GM23338 (cell line): ENCODE measurements around the gene PLA2G1B. TPM values are rescaled to one million over a fixed set of nuclear protein-coding genes. Genes with fewer than 3 reads are reported as not detected.

Experiments
- ATAC-seq: fragments of 200-7000 bp; cut with Tn5 transposase; 3 replicates; pipeline ENCODE4 v1.9.1; 2020
- DNase-seq: peaks from one replicate; pipeline ENCODE4 v3.0.0-alpha.2; 2015; ENCODE audit warnings: low spot score
- H2AFZ ChIP-seq: fragments of 200-600 bp; sonication (generic); 2 replicates; pipeline ENCODE4 v1.8.0; 2016; ENCODE audit warnings: antibody characterized with exemption, mild to moderate bottlenecking, moderate library complexity
- H3F3A ChIP-seq: fragments of 200-600 bp; sonication (generic); replicated peaks from 2 replicates; pipeline ENCODE4 v1.8.0; 2017; ENCODE audit warnings: antibody characterized with exemption, mixed run types, low read depth
- H3K27ac ChIP-seq: fragments of 200-600 bp; sonication (generic); 2 replicates; pipeline ENCODE4 v1.6.1; 2016; ENCODE audit warnings: low read depth
- H3K27me3 ChIP-seq: fragments of 200-600 bp; sonication (generic); 2 replicates; pipeline ENCODE4 v1.8.0; 2016; ENCODE audit warnings: mild to moderate bottlenecking, mixed run types, moderate library complexity; ENCODE audit not compliant: insufficient read depth
- H3K36me3 ChIP-seq: fragments of 200-600 bp; sonication (generic); 2 replicates; pipeline ENCODE4 v1.8.0; 2016; ENCODE audit warnings: mild to moderate bottlenecking; ENCODE audit not compliant: insufficient read depth
- H3K4me1 ChIP-seq: fragments of 200-600 bp; sonication (generic); 2 replicates; pipeline ENCODE4 v1.8.0; 2016; ENCODE audit warnings: mild to moderate bottlenecking, moderate library complexity; ENCODE audit not compliant: insufficient read depth
- H3K4me2 ChIP-seq: fragments of 200-600 bp; sonication (generic); 2 replicates; pipeline ENCODE4 v1.7.1; 2017; ENCODE audit warnings: mixed run types
- H3K4me3 ChIP-seq: fragments of 200-600 bp; sonication (generic); 2 replicates; pipeline ENCODE4 v1.6.1; 2016; ENCODE audit warnings: mixed run types
- H3K79me2 ChIP-seq: fragments of 200-600 bp; sonication (generic); replicated peaks from 2 replicates; pipeline ENCODE4 v1.8.0; 2017; ENCODE audit warnings: mild to moderate bottlenecking; ENCODE audit not compliant: insufficient read depth
- H3K9me2 ChIP-seq: fragments of 200-600 bp; sonication (generic); 2 replicates; pipeline ENCODE4 v1.8.0; 2017; ENCODE audit not compliant: insufficient read depth
- H4K20me1 ChIP-seq: fragments of 200-600 bp; sonication (generic); replicated peaks from 2 replicates; pipeline ENCODE4 v1.8.0; 2017; ENCODE audit warnings: mild to moderate bottlenecking; ENCODE audit not compliant: insufficient read depth
- H3K27ac Mint-ChIP-seq: 2 replicates; pipeline ENCODE4 v1.8.0; 2020; ENCODE audit warnings: inconsistent platforms, mild to moderate bottlenecking, moderate library complexity, mixed read lengths
- H3K27me3 Mint-ChIP-seq: 3 replicates; pipeline ENCODE4 v1.8.0; 2022; ENCODE audit warnings: low read depth, mild to moderate bottlenecking, moderate library complexity, mixed read lengths, inconsistent platforms; ENCODE audit not compliant: insufficient read depth, poor library complexity
- H3K36me3 Mint-ChIP-seq: 3 replicates; pipeline ENCODE4 v1.8.0; 2021; ENCODE audit warnings: low read depth, mild to moderate bottlenecking, inconsistent platforms, moderate library complexity, mixed read lengths
- H3K4me1 Mint-ChIP-seq: 3 replicates; pipeline ENCODE4 v1.8.0; 2020; ENCODE audit warnings: mild to moderate bottlenecking, inconsistent platforms, mixed read lengths
- H3K4me3 Mint-ChIP-seq: 3 replicates; pipeline ENCODE4 v1.8.0; 2021; ENCODE audit warnings: moderate library complexity, mild to moderate bottlenecking, inconsistent platforms, mixed read lengths
- H3K9me3 Mint-ChIP-seq: 3 replicates; pipeline ENCODE4 v1.8.0; 2020; ENCODE audit warnings: moderate library complexity, mild to moderate bottlenecking, inconsistent platforms, mixed read lengths
- CREB1 ChIP-seq: fragments of 250-450 bp; sonication (Bioruptor Pico); IDR thresholded peaks from 2 replicates; pipeline ENCODE4 v1.5.0; 2020; ENCODE audit warnings: low read depth, mild to moderate bottlenecking, moderate library complexity
- EZH2 ChIP-seq: fragments of 200-600 bp; sonication (generic); IDR thresholded peaks from one replicate; pipeline ENCODE4 v1.8.0; 2017; ENCODE audit warnings: antibody characterized with exemption, mild to moderate bottlenecking, low read depth; ENCODE audit not compliant: unreplicated experiment
- EZH2phosphoT487 ChIP-seq: fragments of 200-600 bp; sonication (generic); IDR thresholded peaks from one replicate; pipeline ENCODE4 v1.8.1; 2018; ENCODE audit warnings: antibody characterized with exemption; ENCODE audit not compliant: unreplicated experiment
- NANOG ChIP-seq: IDR thresholded peaks from 2 replicates; pipeline ENCODE4 v1.6.1; 2016; ENCODE audit warnings: antibody characterized with exemption, borderline replicate concordance
- ZNF114 ChIP-seq: fragments of 250-450 bp; sonication (Bioruptor Pico); IDR thresholded peaks from 2 replicates; pipeline ENCODE4 v1.5.0; 2020; ENCODE audit warnings: mild to moderate bottlenecking, moderate library complexity
- ZNF331 ChIP-seq: fragments of 250-450 bp; sonication (Bioruptor Pico); IDR thresholded peaks from 2 replicates; pipeline ENCODE4 v1.5.0; 2020; ENCODE audit warnings: low read depth, mild to moderate bottlenecking, moderate library complexity
- polyA plus RNA-seq: library from polyadenylated mRNA; unstranded; fragments of >200 nt; fragmentation: Nextera tagmentation; extraction: Ambion mirVana; gene quantifications from 2 replicates; pipeline ENCODE4 v1.2.1, GENCODE V29; 2016
- total RNA-seq: library from RNA; depleted of rRNA; stranded (reverse); fragments of >200 nt; shearing (Covaris generic); gene quantifications from 2 replicates; pipeline ENCODE4 v1.2.3, GENCODE V29; 2014
- TF ChIP-seq, protein P1 (sequence below): IDR thresholded peaks from 2 replicates; pipeline ENCODE4 v1.6.1; 2016; ENCODE audit warnings: antibody characterized with exemption
- TF ChIP-seq, protein P2 (sequence below), 2 experiments: fragments of 200-600 bp in 1 of 2; sonication (generic) in 1 of 2; conservative IDR thresholded peaks; 2 replicates each; pipeline versions ENCODE4 v1.5.1 to v1.6.1; 2016 to 2017; ENCODE audit warnings: antibody characterized with exemption in 2 of 2, low read depth in 2 of 2, mild to moderate bottlenecking in 2 of 2, moderate library complexity in 1 of 2
- TF ChIP-seq, protein P3 (sequence below): IDR thresholded peaks from one replicate; pipeline ENCODE4 v1.6.1; 2018; ENCODE audit warnings: antibody characterized with exemption; ENCODE audit not compliant: unreplicated experiment
- TF ChIP-seq, protein P4 (sequence below): fragments of 250-450 bp; sonication (Bioruptor Pico); IDR thresholded peaks from 2 replicates; pipeline ENCODE4 v1.5.0; 2020; ENCODE audit warnings: mild to moderate bottlenecking, moderate library complexity

The PLA2G1B gene
- total and polyA plus RNA-seq, 2 experiments from 2014 or later, result not detected

DNA sequence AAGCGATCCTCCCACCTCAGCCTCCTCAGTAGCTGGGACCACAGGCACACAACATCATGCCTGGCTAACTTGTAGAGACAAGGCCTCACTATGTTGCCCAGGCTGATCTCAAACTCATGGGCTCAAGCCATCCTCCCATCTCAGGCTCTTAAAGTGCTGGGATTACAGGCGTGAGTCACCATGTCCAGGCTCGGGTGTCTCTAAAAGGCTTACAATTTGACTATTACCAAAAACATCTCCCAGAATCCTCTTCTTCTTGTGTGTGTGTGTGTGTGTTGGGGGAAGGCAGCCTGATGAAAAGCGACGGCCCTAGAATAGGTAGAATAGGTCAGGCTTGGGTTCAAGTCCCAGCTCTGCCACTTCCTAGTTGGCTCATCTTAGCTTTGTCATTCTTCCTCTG lies 24.5 kb upstream of the PLA2G1B start:
- no peak overlapping the region for H2AFZ ChIP-seq
- Mint-ChIP-seq H3K36me3 (peaks cover 75% of the 10 kb centered on the region), H3K4me1 (peaks cover 2% of the 10 kb centered on the region; the same call in 1 of the 3 replicates), H3K4me3 (no peak overlapping the region), H3K27ac (no peak overlapping the region), H3K27me3 (no peaks in the 10 kb centered on the region), H3K9me3 (peaks cover 3% of the 10 kb centered on the region; the same call in 1 of the 3 replicates)
- peaks cover 9% of the 10 kb centered on the region for H3K36me3 ChIP-seq
- peaks cover 15% of the 10 kb centered on the region for H3F3A ChIP-seq
- H3K27ac ChIP-seq, result no peak overlapping the region
- H3K4me3 ChIP-seq, result no peak overlapping the region
- H3K4me1 ChIP-seq, result no peaks in the 10 kb centered on the region; the same call in 1 of the 2 replicates
- no peaks in the 10 kb centered on the region for H3K9me2 ChIP-seq
- H4K20me1 ChIP-seq, result no peaks in the 10 kb centered on the region
- DNase-seq (no peak), ATAC-seq (no peak)
- no peak for TF ChIP-seq ZNF331 (CRISPR knock-in tag)
- TF ChIP-seq, protein P1, sequence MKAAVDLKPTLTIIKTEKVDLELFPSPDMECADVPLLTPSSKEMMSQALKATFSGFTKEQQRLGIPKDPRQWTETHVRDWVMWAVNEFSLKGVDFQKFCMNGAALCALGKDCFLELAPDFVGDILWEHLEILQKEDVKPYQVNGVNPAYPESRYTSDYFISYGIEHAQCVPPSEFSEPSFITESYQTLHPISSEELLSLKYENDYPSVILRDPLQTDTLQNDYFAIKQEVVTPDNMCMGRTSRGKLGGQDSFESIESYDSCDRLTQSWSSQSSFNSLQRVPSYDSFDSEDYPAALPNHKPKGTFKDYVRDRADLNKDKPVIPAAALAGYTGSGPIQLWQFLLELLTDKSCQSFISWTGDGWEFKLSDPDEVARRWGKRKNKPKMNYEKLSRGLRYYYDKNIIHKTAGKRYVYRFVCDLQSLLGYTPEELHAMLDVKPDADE, result no peak
- TF ChIP-seq NANOG, result no peak
- TF ChIP-seq CREB1 (CRISPR knock-in tag), result no peak
- TF ChIP-seq, protein P2, sequence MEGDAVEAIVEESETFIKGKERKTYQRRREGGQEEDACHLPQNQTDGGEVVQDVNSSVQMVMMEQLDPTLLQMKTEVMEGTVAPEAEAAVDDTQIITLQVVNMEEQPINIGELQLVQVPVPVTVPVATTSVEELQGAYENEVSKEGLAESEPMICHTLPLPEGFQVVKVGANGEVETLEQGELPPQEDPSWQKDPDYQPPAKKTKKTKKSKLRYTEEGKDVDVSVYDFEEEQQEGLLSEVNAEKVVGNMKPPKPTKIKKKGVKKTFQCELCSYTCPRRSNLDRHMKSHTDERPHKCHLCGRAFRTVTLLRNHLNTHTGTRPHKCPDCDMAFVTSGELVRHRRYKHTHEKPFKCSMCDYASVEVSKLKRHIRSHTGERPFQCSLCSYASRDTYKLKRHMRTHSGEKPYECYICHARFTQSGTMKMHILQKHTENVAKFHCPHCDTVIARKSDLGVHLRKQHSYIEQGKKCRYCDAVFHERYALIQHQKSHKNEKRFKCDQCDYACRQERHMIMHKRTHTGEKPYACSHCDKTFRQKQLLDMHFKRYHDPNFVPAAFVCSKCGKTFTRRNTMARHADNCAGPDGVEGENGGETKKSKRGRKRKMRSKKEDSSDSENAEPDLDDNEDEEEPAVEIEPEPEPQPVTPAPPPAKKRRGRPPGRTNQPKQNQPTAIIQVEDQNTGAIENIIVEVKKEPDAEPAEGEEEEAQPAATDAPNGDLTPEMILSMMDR (conservative IDR thresholded peaks at IDR 0.05; ENCODE audit: low read depth in 2 of 2), result no peak
- TF ChIP-seq ZNF114, result no peak
- no peak for TF ChIP-seq EZH2phosphoT487
- TF ChIP-seq, protein P3, sequence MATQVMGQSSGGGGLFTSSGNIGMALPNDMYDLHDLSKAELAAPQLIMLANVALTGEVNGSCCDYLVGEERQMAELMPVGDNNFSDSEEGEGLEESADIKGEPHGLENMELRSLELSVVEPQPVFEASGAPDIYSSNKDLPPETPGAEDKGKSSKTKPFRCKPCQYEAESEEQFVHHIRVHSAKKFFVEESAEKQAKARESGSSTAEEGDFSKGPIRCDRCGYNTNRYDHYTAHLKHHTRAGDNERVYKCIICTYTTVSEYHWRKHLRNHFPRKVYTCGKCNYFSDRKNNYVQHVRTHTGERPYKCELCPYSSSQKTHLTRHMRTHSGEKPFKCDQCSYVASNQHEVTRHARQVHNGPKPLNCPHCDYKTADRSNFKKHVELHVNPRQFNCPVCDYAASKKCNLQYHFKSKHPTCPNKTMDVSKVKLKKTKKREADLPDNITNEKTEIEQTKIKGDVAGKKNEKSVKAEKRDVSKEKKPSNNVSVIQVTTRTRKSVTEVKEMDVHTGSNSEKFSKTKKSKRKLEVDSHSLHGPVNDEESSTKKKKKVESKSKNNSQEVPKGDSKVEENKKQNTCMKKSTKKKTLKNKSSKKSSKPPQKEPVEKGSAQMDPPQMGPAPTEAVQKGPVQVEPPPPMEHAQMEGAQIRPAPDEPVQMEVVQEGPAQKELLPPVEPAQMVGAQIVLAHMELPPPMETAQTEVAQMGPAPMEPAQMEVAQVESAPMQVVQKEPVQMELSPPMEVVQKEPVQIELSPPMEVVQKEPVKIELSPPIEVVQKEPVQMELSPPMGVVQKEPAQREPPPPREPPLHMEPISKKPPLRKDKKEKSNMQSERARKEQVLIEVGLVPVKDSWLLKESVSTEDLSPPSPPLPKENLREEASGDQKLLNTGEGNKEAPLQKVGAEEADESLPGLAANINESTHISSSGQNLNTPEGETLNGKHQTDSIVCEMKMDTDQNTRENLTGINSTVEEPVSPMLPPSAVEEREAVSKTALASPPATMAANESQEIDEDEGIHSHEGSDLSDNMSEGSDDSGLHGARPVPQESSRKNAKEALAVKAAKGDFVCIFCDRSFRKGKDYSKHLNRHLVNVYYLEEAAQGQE, result no peak
- TF ChIP-seq EZH2, result no peak
- TF ChIP-seq, protein P4, sequence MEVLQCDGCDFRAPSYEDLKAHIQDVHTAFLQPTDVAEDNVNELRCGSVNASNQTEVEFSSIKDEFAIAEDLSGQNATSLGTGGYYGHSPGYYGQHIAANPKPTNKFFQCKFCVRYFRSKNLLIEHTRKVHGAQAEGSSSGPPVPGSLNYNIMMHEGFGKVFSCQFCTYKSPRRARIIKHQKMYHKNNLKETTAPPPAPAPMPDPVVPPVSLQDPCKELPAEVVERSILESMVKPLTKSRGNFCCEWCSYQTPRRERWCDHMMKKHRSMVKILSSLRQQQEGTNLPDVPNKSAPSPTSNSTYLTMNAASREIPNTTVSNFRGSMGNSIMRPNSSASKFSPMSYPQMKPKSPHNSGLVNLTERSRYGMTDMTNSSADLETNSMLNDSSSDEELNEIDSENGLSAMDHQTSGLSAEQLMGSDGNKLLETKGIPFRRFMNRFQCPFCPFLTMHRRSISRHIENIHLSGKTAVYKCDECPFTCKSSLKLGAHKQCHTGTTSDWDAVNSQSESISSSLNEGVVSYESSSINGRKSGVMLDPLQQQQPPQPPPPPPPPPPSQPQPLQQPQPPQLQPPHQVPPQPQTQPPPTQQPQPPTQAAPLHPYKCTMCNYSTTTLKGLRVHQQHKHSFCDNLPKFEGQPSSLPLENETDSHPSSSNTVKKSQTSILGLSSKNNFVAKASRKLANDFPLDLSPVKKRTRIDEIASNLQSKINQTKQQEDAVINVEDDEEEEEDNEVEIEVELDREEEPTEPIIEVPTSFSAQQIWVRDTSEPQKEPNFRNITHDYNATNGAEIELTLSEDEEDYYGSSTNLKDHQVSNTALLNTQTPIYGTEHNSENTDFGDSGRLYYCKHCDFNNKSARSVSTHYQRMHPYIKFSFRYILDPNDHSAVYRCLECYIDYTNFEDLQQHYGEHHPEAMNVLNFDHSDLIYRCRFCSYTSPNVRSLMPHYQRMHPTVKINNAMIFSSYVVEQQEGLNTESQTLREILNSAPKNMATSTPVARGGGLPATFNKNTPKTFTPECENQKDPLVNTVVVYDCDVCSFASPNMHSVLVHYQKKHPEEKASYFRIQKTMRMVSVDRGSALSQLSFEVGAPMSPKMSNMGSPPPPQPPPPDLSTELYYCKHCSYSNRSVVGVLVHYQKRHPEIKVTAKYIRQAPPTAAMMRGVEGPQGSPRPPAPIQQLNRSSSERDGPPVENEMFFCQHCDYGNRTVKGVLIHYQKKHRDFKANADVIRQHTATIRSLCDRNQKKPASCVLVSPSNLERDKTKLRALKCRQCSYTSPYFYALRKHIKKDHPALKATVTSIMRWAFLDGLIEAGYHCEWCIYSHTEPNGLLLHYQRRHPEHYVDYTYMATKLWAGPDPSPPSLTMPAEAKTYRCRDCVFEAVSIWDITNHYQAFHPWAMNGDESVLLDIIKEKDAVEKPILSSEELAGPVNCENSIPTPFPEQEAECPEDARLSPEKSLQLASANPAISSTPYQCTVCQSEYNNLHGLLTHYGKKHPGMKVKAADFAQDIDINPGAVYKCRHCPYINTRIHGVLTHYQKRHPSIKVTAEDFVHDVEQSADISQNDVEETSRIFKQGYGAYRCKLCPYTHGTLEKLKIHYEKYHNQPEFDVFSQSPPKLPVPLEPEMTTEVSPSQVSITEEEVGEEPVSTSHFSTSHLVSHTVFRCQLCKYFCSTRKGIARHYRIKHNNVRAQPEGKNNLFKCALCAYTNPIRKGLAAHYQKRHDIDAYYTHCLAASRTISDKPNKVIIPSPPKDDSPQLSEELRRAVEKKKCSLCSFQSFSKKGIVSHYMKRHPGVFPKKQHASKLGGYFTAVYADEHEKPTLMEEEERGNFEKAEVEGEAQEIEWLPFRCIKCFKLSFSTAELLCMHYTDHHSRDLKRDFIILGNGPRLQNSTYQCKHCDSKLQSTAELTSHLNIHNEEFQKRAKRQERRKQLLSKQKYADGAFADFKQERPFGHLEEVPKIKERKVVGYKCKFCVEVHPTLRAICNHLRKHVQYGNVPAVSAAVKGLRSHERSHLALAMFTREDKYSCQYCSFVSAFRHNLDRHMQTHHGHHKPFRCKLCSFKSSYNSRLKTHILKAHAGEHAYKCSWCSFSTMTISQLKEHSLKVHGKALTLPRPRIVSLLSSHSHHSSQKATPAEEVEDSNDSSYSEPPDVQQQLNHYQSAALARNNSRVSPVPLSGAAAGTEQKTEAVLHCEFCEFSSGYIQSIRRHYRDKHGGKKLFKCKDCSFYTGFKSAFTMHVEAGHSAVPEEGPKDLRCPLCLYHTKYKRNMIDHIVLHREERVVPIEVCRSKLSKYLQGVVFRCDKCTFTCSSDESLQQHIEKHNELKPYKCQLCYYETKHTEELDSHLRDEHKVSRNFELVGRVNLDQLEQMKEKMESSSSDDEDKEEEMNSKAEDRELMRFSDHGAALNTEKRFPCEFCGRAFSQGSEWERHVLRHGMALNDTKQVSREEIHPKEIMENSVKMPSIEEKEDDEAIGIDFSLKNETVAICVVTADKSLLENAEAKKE (CRISPR knock-in tag), result no peak
- H3K27me3 ChIP-seq, result no peaks in the 10 kb centered on the region
- no peak overlapping the region for H3K4me2 ChIP-seq
- no peaks in the 10 kb centered on the region for H3K79me2 ChIP-seq
